ENCODE data around the gene TFPI2.
"Not testable (repeated sequence)": the region's sequence is repeated elsewhere in the genome, so short reads cannot be mapped to it uniquely, and the experiment has no call there.

TFPI2 gene

GRCh38 chr7:93921607-93922566 is 31.3 kb upstream of the TFPI2 start, which contains the start of gene GNG11:
GNG11 (plus strand) TSS chr7:93921735; CDS start chr7:93922138, 403 bp downstream.
- H3K27me3 ChIP-seq (ENCODE audit: insufficient read depth, poor library complexity, severe bottlenecking), result no peaks in the 10 kb centered on the region
- peaks cover 12% of the 10 kb centered on the region for H3K4me1 ChIP-seq (ENCODE audit: insufficient read depth, poor library complexity, severe bottlenecking)
- peak within 1 kb of the TSS; percentile 20 for H3K27ac ChIP-seq (ENCODE audit: poor library complexity, severe bottlenecking)
- H3K36me3 ChIP-seq (ENCODE audit: low read depth), result no peaks in the 10 kb centered on the region
- TF ChIP-seq CTCF (IDR thresholded peaks at IDR 0.05; ENCODE audit: poor library complexity, severe bottlenecking), result no peak
- peak; percentile 92 for ATAC-seq (ENCODE audit: low read depth)
- H3K9me3 ChIP-seq (ENCODE audit: severe bottlenecking), result no peaks in the 10 kb centered on the region
- DNase-seq (ENCODE audit: low spot score), result peak; percentile 58
- peak within 1 kb of the TSS; percentile 45 for H3K4me3 ChIP-seq (ENCODE audit: severe bottlenecking)

DNA sequence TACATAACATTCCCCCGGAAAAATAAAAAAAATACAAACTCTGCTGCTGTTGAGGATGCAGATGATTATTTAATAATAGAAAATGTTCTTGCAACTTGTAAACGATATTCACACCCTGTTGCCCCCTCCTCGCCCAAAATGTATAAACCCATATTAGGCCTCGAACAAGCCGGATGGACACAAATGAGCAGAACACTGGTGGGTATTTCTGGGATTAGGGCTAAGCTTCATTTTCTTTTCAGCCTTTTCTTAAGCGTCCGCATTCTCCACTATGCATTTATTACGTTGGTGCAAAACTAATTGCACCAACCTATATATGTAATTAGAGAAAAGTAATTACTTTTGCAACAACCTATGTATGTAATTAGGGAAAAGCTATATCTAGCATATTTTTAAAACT is 30.6 kb upstream of the TFPI2 start:
- Histone ChIP-seq H3K27ac (ENCODE audit: poor library complexity, severe bottlenecking) (peak overlapping the region; percentile 20), H3K9me3 (ENCODE audit: severe bottlenecking) (no peaks in the 10 kb centered on the region), H3K36me3 (ENCODE audit: low read depth) (no peaks in the 10 kb centered on the region), H3K27me3 (ENCODE audit: insufficient read depth, poor library complexity, severe bottlenecking) (no peaks in the 10 kb centered on the region), H3K4me3 (ENCODE audit: severe bottlenecking) (peak overlapping the region; percentile 45), H3K4me1 (ENCODE audit: insufficient read depth, poor library complexity, severe bottlenecking) (peaks cover 12% of the 10 kb centered on the region)
- no peak for DNase-seq (ENCODE audit: low spot score)
- TF ChIP-seq CTCF (IDR thresholded peaks at IDR 0.05; ENCODE audit: poor library complexity, severe bottlenecking), result no peak
- ATAC-seq (ENCODE audit: low read depth), result no peak

DNA sequence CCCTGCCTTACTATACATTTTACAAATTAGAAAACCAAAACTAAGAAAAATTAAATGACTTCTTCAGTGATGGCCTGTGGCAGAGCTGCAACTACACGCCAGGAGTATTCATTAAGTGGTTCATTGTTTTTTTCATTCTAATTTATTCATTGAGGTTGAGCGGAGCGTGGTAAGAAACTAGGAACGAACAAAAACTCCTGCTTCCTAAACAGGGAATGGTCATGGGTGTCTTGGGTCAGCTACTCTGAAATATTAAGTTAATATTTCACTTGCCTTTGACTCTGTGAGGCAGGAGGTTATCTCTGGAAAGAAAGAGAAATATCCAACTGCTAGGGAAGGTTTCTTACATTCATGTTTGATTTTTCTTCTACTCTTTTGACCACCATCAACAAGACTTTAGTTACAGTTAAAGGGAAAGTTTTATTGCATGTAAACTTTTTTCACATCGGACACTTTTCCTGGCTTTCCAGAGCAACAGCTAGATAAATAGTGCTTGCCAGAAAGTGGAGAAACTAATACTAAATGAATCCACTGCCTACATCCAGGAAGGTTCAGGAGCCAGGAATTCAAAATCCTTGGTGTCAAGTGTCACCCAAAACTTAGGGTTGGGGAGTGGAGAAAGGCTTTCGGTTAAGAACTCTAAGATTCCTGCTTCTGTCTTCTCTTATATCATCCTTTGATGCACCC is 30.1 kb upstream of the TFPI2 start:
- H3K27ac ChIP-seq (ENCODE audit: poor library complexity, severe bottlenecking), result no peak overlapping the region
- peaks cover 12% of the 10 kb centered on the region for H3K4me1 ChIP-seq (ENCODE audit: insufficient read depth, poor library complexity, severe bottlenecking)
- no peak overlapping the region for H3K4me3 ChIP-seq (ENCODE audit: severe bottlenecking)
- no peaks in the 10 kb centered on the region for H3K9me3 ChIP-seq (ENCODE audit: severe bottlenecking)
- no peak for DNase-seq (ENCODE audit: low spot score)
- H3K36me3 ChIP-seq (ENCODE audit: low read depth), result no peaks in the 10 kb centered on the region
- no peak for ATAC-seq (ENCODE audit: low read depth)
- H3K27me3 ChIP-seq (ENCODE audit: insufficient read depth, poor library complexity, severe bottlenecking), result no peaks in the 10 kb centered on the region
- TF ChIP-seq CTCF (IDR thresholded peaks at IDR 0.05; ENCODE audit: poor library complexity, severe bottlenecking), result no peak

GRCh38 chr7:93916315-93916714 is 25.8 kb upstream of the TFPI2 start:
- H3K4me3 ChIP-seq (ENCODE audit: severe bottlenecking); H3K27ac ChIP-seq (ENCODE audit: poor library complexity, severe bottlenecking); H3K36me3 ChIP-seq (ENCODE audit: low read depth); DNase-seq (ENCODE audit: low spot score); H3K27me3 ChIP-seq (ENCODE audit: insufficient read depth, poor library complexity, severe bottlenecking); H3K9me3 ChIP-seq (ENCODE audit: severe bottlenecking); ATAC-seq (ENCODE audit: low read depth): not testable (repeated sequence)
- peaks cover 12% of the 10 kb centered on the region for H3K4me1 ChIP-seq (ENCODE audit: insufficient read depth, poor library complexity, severe bottlenecking)

DNA sequence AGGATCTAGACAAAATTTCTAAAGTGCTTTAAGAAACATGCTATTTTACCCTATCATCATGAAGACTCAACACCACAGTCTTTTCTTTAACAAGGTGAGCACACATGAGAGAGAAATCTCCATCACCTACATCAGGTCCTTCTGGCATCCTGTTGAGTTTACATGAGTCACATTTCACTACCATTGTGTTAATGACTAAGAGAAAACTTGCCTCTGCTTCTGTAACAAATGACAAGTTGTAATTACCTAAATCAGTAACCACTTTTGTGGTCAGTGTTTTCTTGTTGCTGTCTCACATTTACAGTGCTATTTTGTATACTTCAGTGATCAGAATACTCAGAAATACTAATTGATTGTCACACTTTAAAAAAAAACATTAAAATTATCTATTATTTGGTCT is 25.3 kb upstream of the TFPI2 start:
- not testable (repeated sequence) for H3K27me3 ChIP-seq (ENCODE audit: insufficient read depth, poor library complexity, severe bottlenecking); H3K36me3 ChIP-seq (ENCODE audit: low read depth); DNase-seq (ENCODE audit: low spot score); H3K9me3 ChIP-seq (ENCODE audit: severe bottlenecking); H3K4me1 ChIP-seq (ENCODE audit: insufficient read depth, poor library complexity, severe bottlenecking); ATAC-seq (ENCODE audit: low read depth); H3K4me3 ChIP-seq (ENCODE audit: severe bottlenecking); H3K27ac ChIP-seq (ENCODE audit: poor library complexity, severe bottlenecking)

- H3K9me3 ChIP-seq (ENCODE audit: severe bottlenecking); H3K36me3 ChIP-seq (ENCODE audit: low read depth); ATAC-seq (ENCODE audit: low read depth); DNase-seq (ENCODE audit: low spot score); H3K4me3 ChIP-seq (ENCODE audit: severe bottlenecking); H3K27me3 ChIP-seq (ENCODE audit: insufficient read depth, poor library complexity, severe bottlenecking); H3K4me1 ChIP-seq (ENCODE audit: insufficient read depth, poor library complexity, severe bottlenecking); H3K27ac ChIP-seq (ENCODE audit: poor library complexity, severe bottlenecking): not testable (repeated sequence)
Measured at GRCh38 chr7:93915206-93915842, 24.8 kb upstream of the TFPI2 start.
